Endodermal cell (in vitro differentiated cells): ENCODE measurements around the gene LAYN. TPM values are rescaled to one million over a fixed set of nuclear protein-coding genes. Genes with fewer than 3 reads are reported as not detected.

ENCODE experiments used
- DNase-seq: peaks from one replicate; pipeline ENCODE4 v3.0.0-alpha.2; 2017
- H3K27ac ChIP-seq: 2 replicates; pipeline ENCODE4 v1.5.1; 2013; ENCODE audit warnings: mild to moderate bottlenecking, low read depth, low read length, moderate library complexity
- H3K27me3 ChIP-seq: 2 replicates; pipeline ENCODE4 v1.6.1; 2013; ENCODE audit warnings: mild to moderate bottlenecking, low read length, moderate library complexity; ENCODE audit not compliant: insufficient read depth, control insufficient read depth, poor library complexity, severe bottlenecking
- H3K36me3 ChIP-seq: 2 replicates; pipeline ENCODE4 v1.7.0; 2013; ENCODE audit warnings: mild to moderate bottlenecking, low read length, moderate library complexity; ENCODE audit not compliant: control insufficient read depth, insufficient read depth
- H3K4me1 ChIP-seq: one replicate; pipeline ENCODE4 v1.7.0; 2013; ENCODE audit warnings: low read length; ENCODE audit not compliant: control insufficient read depth, insufficient read depth
- H3K4me3 ChIP-seq: 2 replicates; pipeline ENCODE4 v1.5.1; 2013; ENCODE audit warnings: mild to moderate bottlenecking, low read length, moderate library complexity
- H3K9ac ChIP-seq: 2 replicates; pipeline ENCODE4 v1.6.1; 2013; ENCODE audit warnings: mild to moderate bottlenecking, low read length, moderate library complexity; ENCODE audit not compliant: poor library complexity, severe bottlenecking; ENCODE audit errors: extremely low read depth
- H3K9me3 ChIP-seq: 2 replicates; pipeline ENCODE4 v1.6.1; 2013; ENCODE audit warnings: mild to moderate bottlenecking, low read length, moderate library complexity; ENCODE audit not compliant: control insufficient read depth
- H3K27ac Mint-ChIP-seq: 2 replicates; pipeline ENCODE4 v1.8.0; 2020; ENCODE audit warnings: mixed read lengths
- H3K27me3 Mint-ChIP-seq: 2 replicates; pipeline ENCODE4 v1.8.0; 2021; ENCODE audit warnings: mild to moderate bottlenecking, mixed read lengths; ENCODE audit not compliant: insufficient read depth
- H3K36me3 Mint-ChIP-seq: 2 replicates; pipeline ENCODE4 v1.8.0; 2020; ENCODE audit warnings: low read depth, mixed read lengths
- H3K4me1 Mint-ChIP-seq: 2 replicates; pipeline ENCODE4 v1.8.0; 2020; ENCODE audit warnings: mixed read lengths
- H3K4me3 Mint-ChIP-seq: 2 replicates; pipeline ENCODE4 v1.8.0; 2020; ENCODE audit warnings: mild to moderate bottlenecking, moderate library complexity, mixed read lengths
- H3K9me3 Mint-ChIP-seq: 2 replicates; pipeline ENCODE4 v1.8.0; 2020; ENCODE audit warnings: mild to moderate bottlenecking, mixed read lengths
- CTCF ChIP-seq: fragments of 200-600 bp; sonication (generic); conservative IDR thresholded peaks from 2 replicates; pipeline ENCODE4 v1.5.0; 2021; ENCODE audit warnings: antibody characterized with exemption, mild to moderate bottlenecking
- WGBS, 2 experiments: methylation state at CpG; one replicate each; pipeline versions ENCODE4 v1.1.5 to v1.1.7; 2013; ENCODE audit warnings: missing lambda C conversion rate in 2 of 2, mixed read lengths in 1 of 2; ENCODE audit not compliant: insufficient coverage in 1 of 2, insufficient read length in 1 of 2; 5-methylcytosine and 5-hydroxymethylcytosine counted together
- total RNA-seq, 2 donors: library from RNA; stranded (reverse); fragmentation: NEBNext Ultra II Directional in 1 of 2; extraction: Animal tissue kit (Norgen Biotek cat#: 25700) in 1 of 2; gene quantifications; 2 replicates in 1 of 2; 3 replicates in 1 of 2; pipeline ENCODE4 v1.2.1, GENCODE V29; 2021

LAYN gene
- total RNA-seq, 2 donors from 2014 or later, result 1.1 to 1.5 TPM

- H3K4me3 ChIP-seq, result peak overlapping the region; percentile 98
- H3K27ac ChIP-seq, result no peak overlapping the region
- H3K4me3 Mint-ChIP-seq, result no peak overlapping the region
- H3K36me3 Mint-ChIP-seq, result no peaks in the 10 kb centered on the region
- no peaks in the 10 kb centered on the region for H3K4me1 ChIP-seq
- H3K27me3 ChIP-seq, result peaks cover 6% of the 10 kb centered on the region
- no peaks in the 10 kb centered on the region for H3K9me3 ChIP-seq
- WGBS, 2 experiments, result 2 to 27% methylated on average over 4 to 9 of the region's 9 CpGs
- DNase-seq, result no peak
- H3K36me3 ChIP-seq, result no peaks in the 10 kb centered on the region
- H3K9ac ChIP-seq, result no peak overlapping the region
- H3K4me1 Mint-ChIP-seq, result peaks cover 16% of the 10 kb centered on the region
- peak; percentile 81 for TF ChIP-seq CTCF
- no peaks in the 10 kb centered on the region for H3K9me3 Mint-ChIP-seq
- peaks cover 22% of the 10 kb centered on the region for H3K27me3 Mint-ChIP-seq
- no peak overlapping the region for H3K27ac Mint-ChIP-seq
Measured at GRCh38 chr11:111604392-111605009, 64.0 kb downstream of the LAYN start.

- Mint-ChIP-seq H3K4me3 (no peak overlapping the region), H3K36me3 (no peaks in the 10 kb centered on the region), H3K9me3 (no peaks in the 10 kb centered on the region), H3K4me1 (peaks cover 16% of the 10 kb centered on the region), H3K27me3 (peaks cover 18% of the 10 kb centered on the region), H3K27ac (no peak overlapping the region)
- Histone ChIP-seq H3K4me3 (no peak overlapping the region), H3K9ac (no peak overlapping the region), H3K4me1 (no peaks in the 10 kb centered on the region), H3K9me3 (no peaks in the 10 kb centered on the region), H3K27ac (no peak overlapping the region), H3K27me3 (peaks cover 6% of the 10 kb centered on the region), H3K36me3 (no peaks in the 10 kb centered on the region)
- no peak for TF ChIP-seq CTCF
- WGBS, 2 experiments, result 67 to 90% methylated on average over 1 to 2 of the region's 4 CpGs
- no peak for DNase-seq
Measured at GRCh38 chr11:111605681-111606080, 65.2 kb downstream of the LAYN start.

GRCh38 chr11:111606986-111607385 is 66.5 kb downstream of the LAYN start:
- no peak overlapping the region for H3K27ac ChIP-seq
- H3K27me3 Mint-ChIP-seq, result peaks cover 7% of the 10 kb centered on the region
- no peak overlapping the region for H3K4me3 Mint-ChIP-seq

More at GRCh38 chr11:111606986-111607385, 66.5 kb downstream of the LAYN start:
- no peaks in the 10 kb centered on the region for H3K9me3 ChIP-seq
- H3K9me3 Mint-ChIP-seq, result no peaks in the 10 kb centered on the region
- no peak overlapping the region for H3K9ac ChIP-seq
- no peak for DNase-seq
- H3K36me3 Mint-ChIP-seq, result no peaks in the 10 kb centered on the region
- peaks cover 16% of the 10 kb centered on the region for H3K4me1 Mint-ChIP-seq
- no peak overlapping the region for H3K27ac Mint-ChIP-seq
- no peak overlapping the region for H3K4me3 ChIP-seq
- no peaks in the 10 kb centered on the region for H3K36me3 ChIP-seq
- TF ChIP-seq CTCF, result no peak
- H3K4me1 ChIP-seq, result no peaks in the 10 kb centered on the region
- no peaks in the 10 kb centered on the region for H3K27me3 ChIP-seq
